Measurements from ENCODE around the gene UMODL1.

UMODL1 gene

GRCh38 chr21:42079939-42080787 lies 9.0 kb downstream of the UMODL1 start:
- DNase-seq (ENCODE audit: low read depth, low spot score) = no peak

- DNase-seq (ENCODE audit: low read depth, low spot score) = peak; percentile 65
Observed at GRCh38 chr21:42080788-42081083, 9.6 kb downstream of the UMODL1 start.

- peak; percentile 56 for DNase-seq (ENCODE audit: low read depth, low spot score)
Observed at GRCh38 chr21:42081138-42081537, 10.0 kb downstream of the UMODL1 start.

- DNase-seq (ENCODE audit: low read depth, low spot score) = peak; percentile 81
Observed at GRCh38 chr21:42081931-42082381, 10.8 kb downstream of the UMODL1 start.

GRCh38 chr21:42082501-42083360 lies 11.6 kb downstream of the UMODL1 start:
- no peak for DNase-seq (ENCODE audit: low read depth, low spot score)

- DNase-seq (ENCODE audit: low read depth, low spot score) = no peak
Observed at GRCh38 chr21:42083361-42083690, 12.2 kb downstream of the UMODL1 start.

GRCh38 chr21:42084079-42084478 lies 13.0 kb downstream of the UMODL1 start:
- DNase-seq (ENCODE audit: low read depth, low spot score) = no peak

- DNase-seq (ENCODE audit: low read depth, low spot score) = no peak
Observed at GRCh38 chr21:42085246-42086077, 14.3 kb downstream of the UMODL1 start.

- no peak for DNase-seq (ENCODE audit: low read depth, low spot score)
Observed at GRCh38 chr21:42086969-42087368, 15.9 kb downstream of the UMODL1 start.

- DNase-seq (ENCODE audit: low read depth, low spot score) = no peak
Observed at GRCh38 chr21:42088148-42088547, 17.0 kb downstream of the UMODL1 start.

- no peak for DNase-seq (ENCODE audit: low read depth, low spot score)
Observed at GRCh38 chr21:42088658-42089057, 17.5 kb downstream of the UMODL1 start.

- DNase-seq (ENCODE audit: low read depth, low spot score) = no peak
Observed at GRCh38 chr21:42089093-42089631, 18.0 kb downstream of the UMODL1 start.

GRCh38 chr21:42089665-42090310 lies 18.7 kb downstream of the UMODL1 start:
- DNase-seq (ENCODE audit: low read depth, low spot score) = no peak

GRCh38 chr21:42091899-42092508 lies 20.9 kb downstream of the UMODL1 start:
- no peak for DNase-seq (ENCODE audit: low read depth, low spot score)

GRCh38 chr21:42092771-42093170 lies 21.7 kb downstream of the UMODL1 start:
- DNase-seq (ENCODE audit: low read depth, low spot score) = no peak

GRCh38 chr21:42093186-42093585 lies 22.1 kb downstream of the UMODL1 start:
- DNase-seq (ENCODE audit: low read depth, low spot score) = peak; percentile 69

GRCh38 chr21:42093991-42094421 lies 22.9 kb downstream of the UMODL1 start:
- peak; percentile 98 for DNase-seq (ENCODE audit: low read depth, low spot score)

GRCh38 chr21:42094811-42095210 lies 23.7 kb downstream of the UMODL1 start:
- DNase-seq (ENCODE audit: low read depth, low spot score) = no peak

- no peak for DNase-seq (ENCODE audit: low read depth, low spot score)
Observed at GRCh38 chr21:42095581-42095980, 24.5 kb downstream of the UMODL1 start.

- no peak for DNase-seq (ENCODE audit: low read depth, low spot score)
Observed at GRCh38 chr21:42096566-42096965, 25.4 kb downstream of the UMODL1 start.

- DNase-seq (ENCODE audit: low read depth, low spot score) = no peak
Observed at GRCh38 chr21:42097274-42097673, 26.2 kb downstream of the UMODL1 start.

Measured in astrocyte of the hippocampus (primary cell).